ENCODE results near the gene NDOR1.
"Not testable (repeated sequence)": the region's sequence is repeated elsewhere in the genome, so short reads cannot be mapped to it uniquely, and the experiment has no call there.

The NDOR1 gene

GRCh38 chr9:137233143-137233980 is 27.9 kb downstream of the NDOR1 start:
- no peak for DNase-seq

- no peak for DNase-seq
Observed at GRCh38 chr9:137234055-137234697, 28.7 kb downstream of the NDOR1 start.

DNA sequence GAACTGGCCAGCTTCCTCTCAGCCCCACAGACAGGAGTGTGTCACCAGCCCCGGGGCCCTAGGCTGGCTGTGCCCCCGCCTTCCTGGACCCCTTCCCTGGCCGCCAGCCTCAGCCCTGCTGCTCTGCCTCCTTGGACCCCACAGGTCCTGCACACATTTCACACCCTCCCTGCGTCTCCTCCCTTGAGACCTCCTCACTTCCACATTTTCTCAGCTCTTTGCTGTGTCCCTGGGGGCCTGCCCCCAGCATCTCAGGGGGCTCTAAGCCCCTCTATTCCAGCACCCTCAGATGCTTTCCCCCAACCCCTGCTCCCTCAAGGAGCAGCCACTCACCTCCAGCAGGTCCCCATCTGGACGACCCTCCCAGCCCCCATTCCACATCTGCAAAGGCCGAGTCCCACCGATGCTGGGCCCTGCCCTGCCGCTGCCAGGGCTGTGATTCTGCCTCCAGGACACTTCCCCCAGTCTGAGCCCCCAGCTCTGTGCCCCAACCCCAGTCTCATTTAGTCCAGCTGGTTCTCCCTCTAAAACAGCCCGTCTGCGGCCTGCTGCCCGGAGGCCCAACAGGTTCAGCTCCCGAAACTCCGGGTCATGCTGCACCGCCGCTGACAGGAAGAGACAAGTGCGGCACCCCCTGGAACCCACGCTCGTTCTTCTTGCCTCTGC is 29.4 kb downstream of the NDOR1 start:
- no peak for DNase-seq

- no peak for DNase-seq
Observed at GRCh38 chr9:137235424-137236237, 30.1 kb downstream of the NDOR1 start.

- peak; percentile 60 for DNase-seq
Observed at GRCh38 chr9:137236238-137236935, 30.9 kb downstream of the NDOR1 start.

DNA sequence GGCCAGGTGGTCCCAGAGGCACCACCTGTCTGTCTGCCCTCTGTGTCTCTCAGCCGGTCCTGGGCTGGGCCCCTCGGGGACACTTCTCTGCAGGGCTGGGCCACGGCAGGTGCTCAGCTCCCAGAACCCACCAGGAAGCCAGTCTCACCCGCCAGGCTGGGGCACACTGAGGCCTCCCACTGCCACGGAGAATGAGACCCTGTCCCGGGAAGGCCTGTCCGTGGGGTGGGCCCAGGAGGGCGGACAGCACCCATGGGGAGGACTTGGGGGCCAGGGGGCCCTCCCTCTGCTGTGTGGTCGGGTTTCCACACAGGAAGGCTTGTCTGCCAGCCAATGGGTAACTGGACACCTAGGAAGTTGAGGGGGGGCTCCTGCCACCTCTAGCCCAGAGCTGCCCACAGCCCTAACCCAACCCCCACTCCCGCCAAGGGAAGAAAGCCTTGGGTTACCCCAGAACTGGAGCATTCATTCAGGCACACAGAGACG is 31.5 kb downstream of the NDOR1 start:
- DNase-seq: no peak

GRCh38 chr9:137237759-137238726 is 32.5 kb downstream of the NDOR1 start:
- no peak for DNase-seq

GRCh38 chr9:137239541-137240200 is 34.2 kb downstream of the NDOR1 start:
- DNase-seq: peak; percentile 7

GRCh38 chr9:137240318-137240840 is 34.9 kb downstream of the NDOR1 start:
- DNase-seq: peak; percentile 51

- peak; percentile 100 for DNase-seq
Observed at GRCh38 chr9:137240841-137241489, 35.5 kb downstream of the NDOR1 start, which contains the start of gene TUBB4B. Gene TUBB4B (plus strand): TSS chr9:137241287. CDS start chr9:137241361, 74 bp downstream.

DNA sequence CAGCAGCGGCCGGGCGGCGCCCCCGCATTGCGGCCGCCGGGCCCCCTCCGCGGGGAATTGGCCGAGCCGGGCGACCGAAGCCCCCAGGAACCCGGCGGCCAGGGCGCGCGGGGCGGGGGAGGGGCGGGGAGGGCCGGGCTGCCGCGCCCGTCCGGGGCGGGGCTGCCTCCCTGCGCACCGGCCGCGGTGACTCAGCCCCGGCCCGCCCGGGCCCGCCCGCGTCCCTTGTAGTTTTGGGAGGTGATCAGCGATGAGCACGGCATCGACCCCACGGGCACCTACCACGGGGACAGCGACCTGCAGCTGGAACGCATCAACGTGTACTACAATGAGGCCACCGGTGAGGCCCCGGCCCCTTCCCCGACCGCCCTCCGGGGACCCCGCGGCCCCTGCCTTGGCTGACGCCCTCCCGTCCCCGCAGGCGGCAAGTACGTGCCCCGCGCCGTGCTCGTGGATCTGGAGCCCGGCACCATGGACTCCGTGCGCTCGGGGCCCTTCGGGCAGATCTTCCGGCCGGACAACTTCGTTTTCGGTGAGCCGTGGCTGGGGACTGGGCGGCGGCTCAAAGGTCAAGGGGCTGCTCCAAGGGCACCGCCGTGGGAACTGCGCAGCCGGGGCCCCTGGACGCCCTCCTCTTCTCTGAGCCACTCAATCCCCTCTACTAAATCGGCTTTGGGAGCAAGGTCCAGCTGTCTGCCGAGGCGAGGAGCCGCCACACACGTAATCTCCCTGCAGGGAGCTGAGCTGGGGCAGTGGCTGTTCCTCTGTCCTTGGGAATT is 36.2 kb downstream of the NDOR1 start:
- DNase-seq: peak; percentile 50

DNA sequence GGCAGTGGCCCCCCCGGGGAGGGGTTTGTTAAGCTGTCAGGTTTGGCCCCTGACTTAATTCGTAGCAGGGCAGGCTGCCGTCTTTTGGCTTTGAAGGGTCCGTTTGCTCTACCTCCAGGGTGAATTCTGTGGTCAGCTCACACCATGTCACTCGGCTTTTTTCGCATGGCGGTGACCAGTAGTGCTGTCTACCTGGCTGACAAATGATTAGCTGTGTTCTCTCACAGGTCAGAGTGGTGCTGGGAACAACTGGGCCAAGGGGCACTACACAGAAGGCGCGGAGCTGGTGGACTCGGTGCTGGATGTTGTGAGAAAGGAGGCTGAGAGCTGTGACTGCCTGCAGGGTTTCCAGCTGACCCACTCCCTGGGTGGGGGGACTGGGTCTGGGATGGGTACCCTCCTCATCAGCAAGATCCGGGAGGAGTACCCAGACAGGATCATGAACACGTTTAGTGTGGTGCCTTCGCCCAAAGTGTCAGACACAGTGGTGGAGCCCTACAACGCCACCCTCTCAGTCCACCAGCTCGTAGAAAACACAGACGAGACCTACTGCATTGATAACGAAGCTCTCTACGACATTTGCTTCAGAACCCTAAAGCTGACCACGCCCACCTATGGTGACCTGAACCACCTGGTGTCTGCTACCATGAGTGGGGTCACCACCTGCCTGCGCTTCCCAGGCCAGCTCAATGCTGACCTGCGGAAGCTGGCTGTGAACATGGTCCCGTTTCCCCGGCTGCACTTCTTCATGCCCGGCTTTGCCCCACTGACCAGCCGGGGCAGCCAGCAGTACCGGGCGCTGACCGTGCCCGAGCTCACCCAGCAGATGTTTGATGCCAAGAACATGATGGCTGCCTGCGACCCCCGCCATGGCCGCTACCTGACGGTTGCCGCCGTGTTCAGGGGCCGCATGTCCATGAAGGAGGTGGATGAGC is 37.0 kb downstream of the NDOR1 start:
- DNase-seq: no peak

DNA sequence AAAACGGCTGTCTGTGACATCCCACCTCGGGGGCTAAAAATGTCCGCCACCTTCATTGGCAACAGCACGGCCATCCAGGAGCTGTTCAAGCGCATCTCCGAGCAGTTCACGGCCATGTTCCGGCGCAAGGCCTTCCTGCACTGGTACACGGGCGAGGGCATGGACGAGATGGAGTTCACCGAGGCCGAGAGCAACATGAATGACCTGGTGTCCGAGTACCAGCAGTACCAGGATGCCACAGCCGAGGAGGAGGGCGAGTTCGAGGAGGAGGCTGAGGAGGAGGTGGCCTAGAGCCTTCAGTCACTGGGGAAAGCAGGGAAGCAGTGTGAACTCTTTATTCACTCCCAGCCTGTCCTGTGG is 37.7 kb downstream of the NDOR1 start:
- DNase-seq: not testable (repeated sequence)

DNA sequence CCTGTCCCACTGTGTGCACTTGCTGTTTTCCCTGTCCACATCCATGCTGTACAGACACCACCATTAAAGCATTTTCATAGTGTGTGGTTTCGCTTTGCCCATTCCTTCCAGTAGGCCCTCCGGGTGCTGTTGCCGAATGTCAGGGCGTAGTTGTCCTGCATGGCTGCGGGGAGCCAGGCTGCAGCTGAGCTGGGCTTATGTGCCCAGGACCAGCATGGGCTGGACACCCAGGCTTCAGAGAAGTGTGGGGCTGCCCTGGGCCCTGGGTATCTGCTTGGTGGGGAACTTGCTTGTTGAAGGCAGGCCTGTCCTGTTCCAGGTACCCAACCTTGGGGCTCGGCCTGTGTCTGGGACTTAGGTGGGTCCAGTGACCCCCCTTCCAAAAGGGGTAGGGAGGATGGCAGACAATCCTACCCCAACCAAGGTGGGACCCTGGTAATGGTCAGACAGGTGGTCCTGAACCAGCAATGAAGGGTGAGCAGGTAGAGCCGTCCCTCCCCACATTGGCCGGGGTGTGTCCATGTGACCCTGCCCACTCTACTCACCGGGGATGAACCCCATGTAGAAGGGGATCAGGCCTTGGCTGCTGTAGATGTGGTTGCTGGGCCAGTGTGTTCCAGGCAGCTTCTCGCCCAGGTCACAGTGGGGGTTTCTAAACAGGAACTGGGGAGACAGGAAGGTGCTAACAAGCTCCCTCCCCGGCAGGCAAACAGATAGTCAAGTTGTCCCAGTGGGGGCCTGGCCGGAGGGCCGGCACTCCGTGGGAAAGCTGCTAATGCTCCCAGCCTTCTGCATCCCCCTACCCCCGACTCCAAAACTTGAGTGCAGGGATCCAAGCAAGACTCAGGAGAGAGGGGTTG is 38.4 kb downstream of the NDOR1 start:
- peak; percentile 19 for DNase-seq

DNA sequence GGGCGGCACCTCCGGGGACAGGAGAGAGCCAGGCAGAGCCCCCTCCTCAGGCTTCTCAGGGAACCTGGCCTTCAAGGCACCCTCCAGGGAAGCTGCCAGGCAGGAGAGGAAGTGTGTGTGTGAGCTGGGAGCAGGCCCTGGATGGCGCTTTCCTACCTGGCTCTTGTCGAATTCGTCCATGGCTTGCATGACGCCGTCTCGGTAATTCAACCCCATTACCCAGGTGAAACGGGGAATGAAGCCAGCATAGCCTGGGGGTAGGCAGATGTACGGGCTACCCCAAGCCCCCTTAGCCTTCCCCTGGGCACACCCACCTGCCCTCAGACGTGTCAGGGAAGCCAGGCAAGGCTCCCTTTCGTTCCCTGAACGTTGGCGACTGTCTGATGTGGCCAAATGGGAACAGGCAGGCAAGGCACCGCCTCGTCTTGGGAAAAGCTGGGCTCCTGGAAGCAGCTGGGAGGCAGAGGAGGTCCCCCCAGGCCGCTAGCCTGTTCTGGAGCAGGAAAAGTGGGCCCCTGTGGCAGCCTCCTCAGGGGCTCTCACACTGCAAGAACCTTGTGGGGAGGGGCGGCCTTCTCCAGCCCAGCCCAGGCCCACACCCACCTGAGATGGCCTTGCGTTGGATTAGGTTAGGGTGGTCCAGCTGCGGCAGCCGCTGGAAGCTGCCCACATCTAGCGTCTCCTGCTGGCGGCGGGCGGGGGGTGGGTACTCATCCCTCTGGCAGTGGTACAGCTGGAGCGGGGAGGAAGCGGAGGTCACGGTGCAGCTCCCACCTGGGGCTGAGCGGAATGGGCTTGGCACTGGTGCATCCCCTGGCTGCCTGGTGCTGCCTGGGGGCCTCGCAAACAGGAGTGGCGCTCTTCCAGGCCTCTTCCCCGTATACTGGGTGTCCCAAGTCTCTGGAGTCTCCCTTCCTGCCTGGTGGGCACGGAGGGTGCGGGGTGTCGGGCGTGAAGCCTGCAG is 39.3 kb downstream of the NDOR1 start:
- no peak for DNase-seq

Measured in HCEC 1CT (cell line).